ENCODE data around the gene IER5L.

DNA sequence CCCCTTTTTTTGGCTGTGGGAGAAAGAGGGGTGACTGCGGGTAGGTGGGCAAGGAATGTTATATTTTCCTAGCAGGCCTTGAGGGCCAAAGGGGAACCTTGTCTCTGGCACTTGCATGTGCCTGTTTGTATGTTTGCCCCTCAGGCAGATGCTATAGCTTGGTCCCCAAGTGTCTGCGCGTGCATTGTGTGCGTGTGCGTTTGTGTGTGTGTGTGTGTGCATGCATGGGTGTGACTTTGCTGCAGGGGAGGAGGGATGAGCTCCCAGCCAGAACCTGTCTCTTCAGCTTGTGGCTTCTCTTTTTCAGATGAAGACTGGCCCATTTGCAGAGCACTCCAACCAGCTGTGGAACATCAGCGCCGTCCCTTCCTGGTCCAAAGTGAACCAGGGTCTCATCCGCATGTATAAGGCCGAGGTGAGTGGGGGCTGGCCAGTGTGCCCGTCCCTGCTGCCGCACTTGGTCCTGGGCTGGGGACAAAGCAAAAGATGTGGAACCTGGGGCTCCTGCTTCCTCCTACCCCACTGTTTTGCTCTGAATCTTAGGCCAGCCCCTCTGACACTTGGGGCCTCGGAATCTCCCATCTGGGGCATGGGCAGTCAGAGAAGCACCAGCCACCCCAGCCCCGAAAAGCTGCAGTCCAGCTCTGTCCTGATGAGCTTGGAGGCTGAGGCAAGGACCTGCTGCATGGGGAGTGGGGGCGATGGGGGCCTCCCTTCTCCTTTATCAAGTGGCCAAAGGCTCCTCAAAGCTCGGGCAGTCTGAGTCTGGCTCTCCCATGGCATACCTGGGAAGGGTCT lies 35.7 kb downstream of the IER5L start:
- TF ChIP-seq CTCF (IDR thresholded peaks at IDR 0.05) (no peak), POLR2A (IDR thresholded peaks at IDR 0.05) (no peak)
